ENCODE measurements around the gene ABHD2.

GRCh38 chr15:89099968-89100367, 11.7 kb downstream of the ABHD2 start:
- TF ChIP-seq SP1 (IDR thresholded peaks at IDR 0.05) (no peak), LEF1 (IDR thresholded peaks at IDR 0.05; ENCODE audit: borderline replicate concordance) (no peak), SUZ12 (IDR thresholded peaks at IDR 0.05) (no peak), FOXM1 (IDR thresholded peaks at IDR 0.05; ENCODE audit: borderline replicate concordance) (no peak), CTBP1 (IDR thresholded peaks at IDR 0.05; ENCODE audit: borderline replicate concordance) (no peak), FOXK2 (IDR thresholded peaks at IDR 0.05) (no peak)
